Measurements from ENCODE around the gene EXOSC5.
A peak's percentile ranks its signal among the peaks of the same experiment; 100 is the strongest.

EXOSC5 gene

GRCh38 chr19:41397086-41398049 is at the start of gene EXOSC5, which contains the start of gene BCKDHA:
Gene EXOSC5, minus strand, starts transcription at chr19:41397359. Its CDS starts 31 bp downstream, at chr19:41397328.
Gene BCKDHA, plus strand, starts transcription at chr19:41397818. Its CDS starts 10 bp downstream, at chr19:41397828.
- peak within 1 kb of the TSS; percentile 96 for H3K4me2 ChIP-seq (ENCODE audit: low read length)

GRCh38 chr19:41445575-41445974 is 48.4 kb upstream of the EXOSC5 start:
- Histone ChIP-seq H3K4me1 (ENCODE audit: low read length) (peaks cover 25% of the 10 kb centered on the region), H3K9ac (ENCODE audit: low read length) (no peak overlapping the region), H3K4me3 (ENCODE audit: low read length) (no peak overlapping the region), H3K4me2 (ENCODE audit: low read length) (no peak overlapping the region), H2AFZ (ENCODE audit: low read depth, low read length) (no peak overlapping the region), H4K20me1 (ENCODE audit: insufficient read depth, low read length) (no peaks in the 10 kb centered on the region), H3K9me3 (ENCODE audit: insufficient read depth, low read length) (no peaks in the 10 kb centered on the region), H3K79me2 (ENCODE audit: low read length) (no peaks in the 10 kb centered on the region), H3K36me3 (replicated peaks; ENCODE audit: low read depth, low read length) (no peaks in the 10 kb centered on the region), H3K27ac (ENCODE audit: low read length) (no peak overlapping the region), H3K27me3 (ENCODE audit: low read depth, low read length) (peaks cover 3% of the 10 kb centered on the region; the same call in 1 of the 2 replicates)
- no peak for TF ChIP-seq EZH2phosphoT487 (IDR thresholded peaks at IDR 0.05; ENCODE audit: low read depth)

More at GRCh38 chr19:41397086-41398049, at the start of gene EXOSC5, which contains the start of gene BCKDHA:
- peaks cover 26% of the 10 kb centered on the region for H3K4me1 ChIP-seq (ENCODE audit: low read length)
- H3K27me3 ChIP-seq (ENCODE audit: low read depth, low read length): no peaks in the 10 kb centered on the region
- H3K4me3 ChIP-seq (ENCODE audit: low read length): peak within 1 kb of the TSS; percentile 84
- H3K36me3 ChIP-seq (replicated peaks; ENCODE audit: low read depth, low read length): peaks cover 8% of the 10 kb centered on the region
- H3K79me2 ChIP-seq (ENCODE audit: low read length): peaks cover 58% of the 10 kb centered on the region
- H3K9ac ChIP-seq (ENCODE audit: low read length): peak within 1 kb of the TSS; percentile 80
- peak within 1 kb of the TSS; percentile 80 for H3K27ac ChIP-seq (ENCODE audit: low read length)
- H3K9me3 ChIP-seq (ENCODE audit: insufficient read depth, low read length): no peaks in the 10 kb centered on the region
- peak within 1 kb of the TSS; percentile 82 for H2AFZ ChIP-seq (ENCODE audit: low read depth, low read length)
- H4K20me1 ChIP-seq (ENCODE audit: insufficient read depth, low read length): no peaks in the 10 kb centered on the region
- TF ChIP-seq EZH2phosphoT487 (IDR thresholded peaks at IDR 0.05; ENCODE audit: low read depth): no peak
- no peak for TF ChIP-seq CTCF (IDR thresholded peaks at IDR 0.05; ENCODE audit: low read depth, low read length)

- Histone ChIP-seq H3K4me2 (ENCODE audit: low read length) (peak overlapping the region; percentile 62), H3K4me1 (ENCODE audit: low read length) (peaks cover 24% of the 10 kb centered on the region), H3K36me3 (replicated peaks; ENCODE audit: low read depth, low read length) (no peaks in the 10 kb centered on the region), H3K79me2 (ENCODE audit: low read length) (peaks cover 7% of the 10 kb centered on the region), H3K9me3 (ENCODE audit: insufficient read depth, low read length) (no peaks in the 10 kb centered on the region), H2AFZ (ENCODE audit: low read depth, low read length) (peak overlapping the region; percentile 97), H4K20me1 (ENCODE audit: insufficient read depth, low read length) (no peaks in the 10 kb centered on the region), H3K27ac (ENCODE audit: low read length) (no peak overlapping the region), H3K4me3 (ENCODE audit: low read length) (0 out of 2 replicates have a peak overlapping the region, but pooled peaks have one; percentile 22), H3K9ac (ENCODE audit: low read length) (peak overlapping the region; percentile 34; the same call in 1 of the 2 replicates), H3K27me3 (ENCODE audit: low read depth, low read length) (peaks cover 3% of the 10 kb centered on the region; the same call in 1 of the 2 replicates)
- TF ChIP-seq CTCF (IDR thresholded peaks at IDR 0.05; ENCODE audit: low read depth, low read length): no peak
- no peak for TF ChIP-seq EZH2phosphoT487 (IDR thresholded peaks at IDR 0.05; ENCODE audit: low read depth)
Measured at GRCh38 chr19:41443813-41444455, 46.8 kb upstream of the EXOSC5 start.

GRCh38 chr19:41442473-41443355 is 45.6 kb upstream of the EXOSC5 start, which contains the start of gene ERICH4:
Gene ERICH4, plus strand, starts transcription at chr19:41443156. Its CDS starts 14 bp downstream, at chr19:41443170.
- Histone ChIP-seq H3K4me2 (ENCODE audit: low read length) (peak within 1 kb of the TSS; percentile 62), H3K27me3 (ENCODE audit: low read depth, low read length) (peaks cover 3% of the 10 kb centered on the region; the same call in 1 of the 2 replicates), H3K27ac (ENCODE audit: low read length) (no peak within 1 kb of the TSS), H4K20me1 (ENCODE audit: insufficient read depth, low read length) (no peaks in the 10 kb centered on the region), H3K9ac (ENCODE audit: low read length) (peak within 1 kb of the TSS; percentile 34; the same call in 1 of the 2 replicates), H2AFZ (ENCODE audit: low read depth, low read length) (peak within 1 kb of the TSS; percentile 97), H3K4me1 (ENCODE audit: low read length) (peaks cover 30% of the 10 kb centered on the region), H3K79me2 (ENCODE audit: low read length) (peaks cover 19% of the 10 kb centered on the region), H3K36me3 (replicated peaks; ENCODE audit: low read depth, low read length) (peaks cover 4% of the 10 kb centered on the region), H3K9me3 (ENCODE audit: insufficient read depth, low read length) (no peaks in the 10 kb centered on the region), H3K4me3 (ENCODE audit: low read length) (peak within 1 kb of the TSS; percentile 22; the same call in 1 of the 2 replicates)
- TF ChIP-seq CTCF (IDR thresholded peaks at IDR 0.05; ENCODE audit: low read depth, low read length) (no peak), EZH2phosphoT487 (IDR thresholded peaks at IDR 0.05; ENCODE audit: low read depth) (no peak)
